ENCODE measurements around the gene ATP1A2.

Gene ATP1A2

DNA sequence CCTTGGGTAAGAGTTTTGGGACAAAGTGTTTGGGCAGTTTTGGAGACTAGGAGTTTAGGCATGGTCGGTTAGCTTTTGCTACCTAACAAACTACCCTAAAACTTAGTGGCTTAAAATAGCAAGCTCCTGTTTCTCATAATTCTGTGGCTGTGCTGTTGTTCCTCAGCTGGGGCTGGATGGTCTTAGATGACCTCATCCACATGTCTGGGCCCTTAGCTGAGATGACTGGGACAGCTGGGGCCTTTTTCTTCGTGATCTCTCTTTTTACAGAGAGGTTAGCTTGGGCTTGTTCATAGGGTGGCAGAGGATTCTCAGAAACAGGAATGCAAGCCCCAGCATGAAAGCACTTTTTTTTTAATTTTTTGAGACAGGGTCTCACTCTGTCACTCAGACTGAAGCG, 42.5 kb downstream of the ATP1A2 start:
- H3K36me3 ChIP-seq (ENCODE audit: low read length) = no peaks in the 10 kb centered on the region
- no peak for TF ChIP-seq EZH2phosphoT487 (conservative IDR thresholded peaks at IDR 0.05; ENCODE audit: low read length)
- TF ChIP-seq, protein P1, sequence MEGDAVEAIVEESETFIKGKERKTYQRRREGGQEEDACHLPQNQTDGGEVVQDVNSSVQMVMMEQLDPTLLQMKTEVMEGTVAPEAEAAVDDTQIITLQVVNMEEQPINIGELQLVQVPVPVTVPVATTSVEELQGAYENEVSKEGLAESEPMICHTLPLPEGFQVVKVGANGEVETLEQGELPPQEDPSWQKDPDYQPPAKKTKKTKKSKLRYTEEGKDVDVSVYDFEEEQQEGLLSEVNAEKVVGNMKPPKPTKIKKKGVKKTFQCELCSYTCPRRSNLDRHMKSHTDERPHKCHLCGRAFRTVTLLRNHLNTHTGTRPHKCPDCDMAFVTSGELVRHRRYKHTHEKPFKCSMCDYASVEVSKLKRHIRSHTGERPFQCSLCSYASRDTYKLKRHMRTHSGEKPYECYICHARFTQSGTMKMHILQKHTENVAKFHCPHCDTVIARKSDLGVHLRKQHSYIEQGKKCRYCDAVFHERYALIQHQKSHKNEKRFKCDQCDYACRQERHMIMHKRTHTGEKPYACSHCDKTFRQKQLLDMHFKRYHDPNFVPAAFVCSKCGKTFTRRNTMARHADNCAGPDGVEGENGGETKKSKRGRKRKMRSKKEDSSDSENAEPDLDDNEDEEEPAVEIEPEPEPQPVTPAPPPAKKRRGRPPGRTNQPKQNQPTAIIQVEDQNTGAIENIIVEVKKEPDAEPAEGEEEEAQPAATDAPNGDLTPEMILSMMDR (IDR thresholded peaks at IDR 0.05; ENCODE audit: insufficient read depth, low read length, poor library complexity, severe bottlenecking) = no peak
- H3K9ac ChIP-seq (ENCODE audit: low read length) = no peak overlapping the region
- H4K20me1 ChIP-seq (ENCODE audit: low read depth, low read length) = no peaks in the 10 kb centered on the region
- no peak overlapping the region for H3K27ac ChIP-seq (ENCODE audit: low read depth, low read length)
- no peak overlapping the region for H2AFZ ChIP-seq (ENCODE audit: low read depth, low read length, severe bottlenecking)
- H3K4me3 ChIP-seq (ENCODE audit: insufficient read depth, low read length, poor library complexity, severe bottlenecking) = no peak overlapping the region
- H3K9me2 ChIP-seq (replicated peaks; ENCODE audit: insufficient read depth, low read length) = no peaks in the 10 kb centered on the region
- H3F3A ChIP-seq (ENCODE audit: insufficient read depth) = no peaks in the 10 kb centered on the region
- no peaks in the 10 kb centered on the region for H3K79me2 ChIP-seq (ENCODE audit: insufficient read depth, low read length)
- no peak overlapping the region for H3K4me2 ChIP-seq (ENCODE audit: low read depth, low read length, poor library complexity, severe bottlenecking)
- H3K27me3 ChIP-seq (ENCODE audit: low read length) = no peaks in the 10 kb centered on the region
- no peaks in the 10 kb centered on the region for H3K9me3 ChIP-seq (ENCODE audit: insufficient read depth, low read length)

DNA sequence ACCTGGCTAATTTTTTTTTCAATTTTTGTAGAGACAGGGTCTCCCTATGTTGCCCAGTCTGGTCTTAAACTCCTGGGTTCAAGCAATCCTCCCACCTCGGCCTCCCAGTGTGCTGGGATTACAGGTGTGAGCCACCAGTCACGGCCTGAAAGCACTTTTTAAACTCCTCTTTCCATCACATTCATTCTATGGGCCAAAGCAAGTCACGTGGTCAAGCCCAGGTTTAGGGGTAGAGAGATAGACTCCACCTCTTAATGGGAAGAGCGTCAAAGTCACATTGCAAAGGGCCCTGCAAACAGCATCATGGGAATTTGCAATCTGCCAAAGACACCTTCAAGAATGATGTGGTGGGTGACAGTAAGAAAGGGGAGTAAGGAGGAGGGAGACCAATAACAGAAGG, 43.0 kb downstream of the ATP1A2 start:
- no peaks in the 10 kb centered on the region for H4K20me1 ChIP-seq (ENCODE audit: low read depth, low read length)
- no peaks in the 10 kb centered on the region for H3K79me2 ChIP-seq (ENCODE audit: insufficient read depth, low read length)
- no peak overlapping the region for H3K4me2 ChIP-seq (ENCODE audit: low read depth, low read length, poor library complexity, severe bottlenecking)
- H2AFZ ChIP-seq (ENCODE audit: low read depth, low read length, severe bottlenecking) = no peak overlapping the region
- H3K27me3 ChIP-seq (ENCODE audit: low read length) = no peaks in the 10 kb centered on the region
- TF ChIP-seq, protein P1 (IDR thresholded peaks at IDR 0.05; ENCODE audit: insufficient read depth, low read length, poor library complexity, severe bottlenecking) = no peak
- no peak for TF ChIP-seq EZH2phosphoT487 (conservative IDR thresholded peaks at IDR 0.05; ENCODE audit: low read length)
- no peaks in the 10 kb centered on the region for H3F3A ChIP-seq (ENCODE audit: insufficient read depth)
- H3K27ac ChIP-seq (ENCODE audit: low read depth, low read length) = no peak overlapping the region
- H3K36me3 ChIP-seq (ENCODE audit: low read length) = no peaks in the 10 kb centered on the region
- H3K9ac ChIP-seq (ENCODE audit: low read length) = no peak overlapping the region
- H3K9me3 ChIP-seq (ENCODE audit: insufficient read depth, low read length) = no peaks in the 10 kb centered on the region
- H3K4me3 ChIP-seq (ENCODE audit: insufficient read depth, low read length, poor library complexity, severe bottlenecking) = no peak overlapping the region
- no peaks in the 10 kb centered on the region for H3K9me2 ChIP-seq (replicated peaks; ENCODE audit: insufficient read depth, low read length)

DNA sequence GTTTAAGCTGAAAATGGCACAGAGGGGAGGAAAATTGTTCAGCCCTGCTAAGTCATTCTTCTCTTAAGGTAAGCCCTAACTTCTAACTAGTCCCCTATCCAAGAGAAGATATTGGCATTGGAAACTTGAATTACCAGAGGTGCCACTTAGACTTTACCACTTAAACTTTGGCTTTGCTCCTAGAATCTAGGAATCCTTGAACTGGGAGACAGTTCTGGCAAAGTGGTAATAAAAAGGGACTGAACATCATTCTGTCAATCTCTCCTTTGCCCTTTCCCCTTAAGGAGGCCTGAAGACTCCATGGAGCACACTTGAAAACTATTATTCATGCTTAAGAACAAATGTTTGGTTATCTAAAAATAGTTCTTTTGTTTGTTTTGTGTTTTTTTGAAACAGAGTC, 44.3 kb downstream of the ATP1A2 start:
- TF ChIP-seq, protein P1 (IDR thresholded peaks at IDR 0.05; ENCODE audit: insufficient read depth, low read length, poor library complexity, severe bottlenecking) = no peak
- TF ChIP-seq EZH2phosphoT487 (conservative IDR thresholded peaks at IDR 0.05; ENCODE audit: low read length) = no peak
- H2AFZ ChIP-seq (ENCODE audit: low read depth, low read length, severe bottlenecking) = no peak overlapping the region
- H4K20me1 ChIP-seq (ENCODE audit: low read depth, low read length) = no peaks in the 10 kb centered on the region
- H3F3A ChIP-seq (ENCODE audit: insufficient read depth) = no peaks in the 10 kb centered on the region
- H3K9ac ChIP-seq (ENCODE audit: low read length) = no peak overlapping the region
- no peak overlapping the region for H3K4me2 ChIP-seq (ENCODE audit: low read depth, low read length, poor library complexity, severe bottlenecking)
- no peaks in the 10 kb centered on the region for H3K27me3 ChIP-seq (ENCODE audit: low read length)
- H3K79me2 ChIP-seq (ENCODE audit: insufficient read depth, low read length) = no peaks in the 10 kb centered on the region
- no peak overlapping the region for H3K4me3 ChIP-seq (ENCODE audit: insufficient read depth, low read length, poor library complexity, severe bottlenecking)
- no peaks in the 10 kb centered on the region for H3K36me3 ChIP-seq (ENCODE audit: low read length)
- no peak overlapping the region for H3K27ac ChIP-seq (ENCODE audit: low read depth, low read length)
- no peaks in the 10 kb centered on the region for H3K9me2 ChIP-seq (replicated peaks; ENCODE audit: insufficient read depth, low read length)
- H3K9me3 ChIP-seq (ENCODE audit: insufficient read depth, low read length) = no peaks in the 10 kb centered on the region

Data from SU-DHL-6 (cell line).